HepG2 (cell line): Measurements from ENCODE around the gene KLHL28. TPM values are rescaled to one million over a fixed set of nuclear protein-coding genes. Genes with fewer than 3 reads are reported as not detected.

Experiments used
- ATF5 ChIP-seq: sonication (generic); formaldehyde crosslinking; IDR thresholded peaks from 2 replicates; pipeline ENCODE4 v1.4.0; 2020; ENCODE audit warnings: mild to moderate bottlenecking, low read depth, missing genetic modification reagents
- DMTF1 ChIP-seq: sonication (generic); formaldehyde crosslinking; IDR thresholded peaks from 2 replicates; pipeline ENCODE4 v1.4.0; 2020; ENCODE audit warnings: mild to moderate bottlenecking, missing genetic modification reagents
- ELF1 ChIP-seq: sonication (generic); formaldehyde crosslinking; IDR thresholded peaks from 2 replicates; pipeline ENCODE4 v1.4.0; 2020; ENCODE audit warnings: missing genetic modification reagents
- NFRKB ChIP-seq: fragments of 450-650 bp; IDR thresholded peaks from 2 replicates; pipeline ENCODE4 v1.6.1; 2017
- TOPORS ChIP-seq: sonication (generic); formaldehyde crosslinking; IDR thresholded peaks from 2 replicates; pipeline ENCODE4 v1.8.0; 2023; ENCODE audit warnings: mild to moderate bottlenecking, missing genetic modification reagents
- ZBED4 ChIP-seq: sonication (generic); formaldehyde crosslinking; IDR thresholded peaks from 2 replicates; pipeline ENCODE4 v1.4.0; 2020; ENCODE audit warnings: missing genetic modification reagents, borderline replicate concordance
- ZFX ChIP-seq: sonication (generic); formaldehyde crosslinking; IDR thresholded peaks from 2 replicates; pipeline ENCODE4 v1.4.0; 2020; ENCODE audit warnings: mild to moderate bottlenecking, low read depth, missing genetic modification reagents, moderate library complexity
- ZNF121 ChIP-seq: sonication (generic); formaldehyde crosslinking; IDR thresholded peaks from 2 replicates; pipeline ENCODE4 v1.5.0; 2020; ENCODE audit warnings: mild to moderate bottlenecking, missing genetic modification reagents
- ZNF225 ChIP-seq: sonication (generic); formaldehyde crosslinking; IDR thresholded peaks from 2 replicates; pipeline ENCODE4 v1.4.0; 2020; ENCODE audit warnings: mild to moderate bottlenecking, missing genetic modification reagents
- ZNF546 ChIP-seq: sonication (generic); formaldehyde crosslinking; conservative IDR thresholded peaks from 2 replicates; pipeline ENCODE4 v1.8.1; 2023; ENCODE audit warnings: mild to moderate bottlenecking, missing genetic modification reagents
- ZNF703 ChIP-seq: sonication (generic); formaldehyde crosslinking; IDR thresholded peaks from 2 replicates; pipeline ENCODE4 v1.5.1; 2020; ENCODE audit warnings: missing genetic modification reagents, mild to moderate bottlenecking, moderate library complexity, borderline replicate concordance
- ZNF709 ChIP-seq: sonication (generic); formaldehyde crosslinking; IDR thresholded peaks from 2 replicates; pipeline ENCODE4 v1.5.0; 2020; ENCODE audit warnings: mild to moderate bottlenecking, missing genetic modification reagents
- ZNF792 ChIP-seq: IDR thresholded peaks from 2 replicates; pipeline ENCODE4 v1.6.1; 2016
- ZSCAN12 ChIP-seq: sonication (generic); formaldehyde crosslinking; IDR thresholded peaks from 2 replicates; pipeline ENCODE4 v1.9.0; 2021; ENCODE audit warnings: mild to moderate bottlenecking, missing genetic modification reagents
- polyA plus RNA-seq, 8 experiments: library from polyadenylated mRNA; depleted of rRNA in 3 of 8; stranded (reverse) in 7 of 8; unstranded in 1 of 8; fragments of >200 nt; fragmentation: Illumina TruSeq in 4 of 8; extraction: Trizol in 4 of 8; gene quantifications; 2 replicates each; pipeline versions ENCODE4 v1.2.1 to v1.2.3, GENCODE V29; 2011 to 2016; ENCODE audit warnings: low read depth in 4 of 8, missing spikeins in 1 of 8, mixed read lengths in 1 of 8; ENCODE audit not compliant: insufficient read depth in 1 of 8
- total RNA-seq, 5 experiments: library from RNA; depleted of rRNA; stranded (reverse); fragments of >200 nt; fragmentation: Illumina TruSeq; extraction: Trizol; gene quantifications; 2 replicates each; pipeline ENCODE4 v1.2.3, GENCODE V29; 2016; ENCODE audit warnings: low read depth in 1 of 5
- TF ChIP-seq, protein P1 (sequence below): sonication (generic); formaldehyde crosslinking; IDR thresholded peaks from 2 replicates; pipeline ENCODE4 v1.8.1; 2022; ENCODE audit warnings: mild to moderate bottlenecking, missing genetic modification reagents
- TF ChIP-seq, protein P2 (sequence below): sonication (generic); formaldehyde crosslinking; IDR thresholded peaks from 2 replicates; pipeline ENCODE4 v1.4.0; 2020; ENCODE audit warnings: mild to moderate bottlenecking, missing genetic modification reagents
- TF ChIP-seq, protein P3 (sequence below): IDR thresholded peaks from 2 replicates; pipeline ENCODE4 v1.6.1; 2016; ENCODE audit warnings: mild to moderate bottlenecking, missing biosample characterization, missing genetic modification reagents

The KLHL28 gene
- total and polyA plus RNA-seq, 2 of the 13 experiments (the other 11 are each of a cell fraction or from before 2014, with no cell fraction given) = 3.4 to 6.6 TPM

DNA sequence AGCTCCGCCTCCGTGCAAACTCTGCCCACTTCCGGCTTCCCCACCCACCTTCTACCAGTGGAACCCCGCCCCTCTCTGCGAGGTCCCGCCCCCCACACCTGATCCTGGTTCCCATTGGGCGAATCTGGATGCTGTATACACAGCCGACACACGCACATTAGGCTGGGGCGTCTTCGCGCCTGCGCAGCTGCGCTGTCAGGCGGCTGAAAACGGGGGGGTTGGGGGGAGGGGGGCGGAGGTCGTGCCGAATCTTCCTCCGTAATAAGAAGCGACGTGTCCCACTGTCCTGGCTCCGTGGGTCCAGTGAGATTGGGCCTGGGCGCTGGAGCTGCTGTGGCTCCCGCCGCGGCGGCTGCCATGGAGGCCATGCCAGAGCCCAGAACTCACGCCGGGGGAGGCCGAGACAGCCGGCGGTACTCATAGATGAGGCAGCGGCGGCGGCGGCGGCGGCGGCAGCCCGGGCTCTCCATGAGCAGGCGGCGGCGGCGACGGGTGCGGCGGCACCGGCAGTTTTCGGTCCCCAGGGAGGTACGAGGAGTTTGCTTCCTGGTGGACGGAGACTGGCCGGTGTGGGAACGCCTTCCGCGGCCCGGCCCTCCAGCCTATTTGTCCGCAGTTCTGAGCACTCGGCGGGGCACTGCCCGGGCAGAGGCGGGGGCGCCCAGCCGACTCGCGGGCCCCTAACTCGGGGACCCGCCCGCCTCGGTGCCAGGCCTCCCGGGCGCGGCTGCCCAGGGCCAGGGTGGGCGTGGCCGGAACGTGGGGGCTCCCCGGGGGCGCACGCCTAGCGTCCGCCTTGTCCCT is 64.5 kb downstream of the KLHL28 start (continued):
- TF ChIP-seq ZBED4 (CRISPR knock-in tag) (peak; percentile 79), ATF5 (CRISPR knock-in tag) (no peak), TOPORS (0 out of 2 replicates have a peak, but pooled peaks have one; percentile 53), ZNF792 (peak; percentile 48; the same call in 1 of the 2 replicates), ZNF121 (peak; percentile 64; the same call in 1 of the 2 replicates), ELF1 (CRISPR knock-in tag) (peak; percentile 85), ZNF703 (CRISPR knock-in tag) (no peak), ZNF546 (CRISPR knock-in tag) (no peak), ZSCAN12 (CRISPR knock-in tag) (no peak), DMTF1 (CRISPR knock-in tag) (no peak), ZFX (peak; percentile 93), NFRKB (no peak), ZNF225 (CRISPR knock-in tag) (peak; percentile 59; the same call in 1 of the 2 replicates), ZNF709 (CRISPR knock-in tag) (peak; percentile 72)
- TF ChIP-seq, protein P1, sequence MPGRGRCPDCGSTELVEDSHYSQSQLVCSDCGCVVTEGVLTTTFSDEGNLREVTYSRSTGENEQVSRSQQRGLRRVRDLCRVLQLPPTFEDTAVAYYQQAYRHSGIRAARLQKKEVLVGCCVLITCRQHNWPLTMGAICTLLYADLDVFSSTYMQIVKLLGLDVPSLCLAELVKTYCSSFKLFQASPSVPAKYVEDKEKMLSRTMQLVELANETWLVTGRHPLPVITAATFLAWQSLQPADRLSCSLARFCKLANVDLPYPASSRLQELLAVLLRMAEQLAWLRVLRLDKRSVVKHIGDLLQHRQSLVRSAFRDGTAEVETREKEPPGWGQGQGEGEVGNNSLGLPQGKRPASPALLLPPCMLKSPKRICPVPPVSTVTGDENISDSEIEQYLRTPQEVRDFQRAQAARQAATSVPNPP (CRISPR knock-in tag) = 0 out of 2 replicates have a peak, but pooled peaks have one; percentile 84
- TF ChIP-seq, protein P2, sequence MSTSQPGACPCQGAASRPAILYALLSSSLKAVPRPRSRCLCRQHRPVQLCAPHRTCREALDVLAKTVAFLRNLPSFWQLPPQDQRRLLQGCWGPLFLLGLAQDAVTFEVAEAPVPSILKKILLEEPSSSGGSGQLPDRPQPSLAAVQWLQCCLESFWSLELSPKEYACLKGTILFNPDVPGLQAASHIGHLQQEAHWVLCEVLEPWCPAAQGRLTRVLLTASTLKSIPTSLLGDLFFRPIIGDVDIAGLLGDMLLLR (CRISPR knock-in tag) = no peak
- TF ChIP-seq, protein P3, sequence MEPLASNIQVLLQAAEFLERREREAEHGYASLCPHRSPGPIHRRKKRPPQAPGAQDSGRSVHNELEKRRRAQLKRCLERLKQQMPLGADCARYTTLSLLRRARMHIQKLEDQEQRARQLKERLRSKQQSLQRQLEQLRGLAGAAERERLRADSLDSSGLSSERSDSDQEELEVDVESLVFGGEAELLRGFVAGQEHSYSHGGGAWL = peak; percentile 64
